Chondrocyte (in vitro differentiated cells): ENCODE measurements around the gene KRT31. TPM values are rescaled to one million over a fixed set of nuclear protein-coding genes. Genes with fewer than 3 reads are reported as not detected.

Source experiments
- DNase-seq: peaks from one replicate; pipeline ENCODE4 v3.0.0; 2021; ENCODE audit warnings: mixed read lengths, low spot score
- H3K27ac Mint-ChIP-seq: one replicate; pipeline ENCODE4 v1.8.0; 2021; ENCODE audit warnings: mild to moderate bottlenecking, moderate library complexity, mixed read lengths; ENCODE audit not compliant: unreplicated experiment
- H3K27me3 Mint-ChIP-seq: 2 replicates; pipeline ENCODE4 v1.8.0; 2021; ENCODE audit warnings: low read depth, mixed read lengths
- H3K36me3 Mint-ChIP-seq: 2 replicates; pipeline ENCODE4 v1.8.0; 2021; ENCODE audit warnings: low read depth, mixed read lengths
- H3K4me1 Mint-ChIP-seq: 2 replicates; pipeline ENCODE4 v1.8.0; 2021; ENCODE audit warnings: low read depth, mild to moderate bottlenecking, mixed read lengths
- H3K4me3 Mint-ChIP-seq: one replicate; pipeline ENCODE4 v1.8.0; 2021; ENCODE audit warnings: mild to moderate bottlenecking, moderate library complexity, mixed read lengths; ENCODE audit not compliant: unreplicated experiment
- H3K9me3 Mint-ChIP-seq: 2 replicates; pipeline ENCODE4 v1.8.0; 2021; ENCODE audit warnings: low read depth, mixed read lengths
- total RNA-seq: library from RNA; stranded (reverse); gene quantifications from 3 replicates; pipeline ENCODE4 v1.2.1, GENCODE V29; 2021
- TF ChIP-seq, protein P1 (sequence below): fragments of 200-600 bp; sonication (generic); IDR thresholded peaks from 2 replicates; pipeline ENCODE4 v1.5.0; 2021; ENCODE audit warnings: antibody characterized with exemption, mild to moderate bottlenecking, moderate library complexity

Gene KRT31
- total RNA-seq, 1 donor from 2014 or later: not detected

DNA sequence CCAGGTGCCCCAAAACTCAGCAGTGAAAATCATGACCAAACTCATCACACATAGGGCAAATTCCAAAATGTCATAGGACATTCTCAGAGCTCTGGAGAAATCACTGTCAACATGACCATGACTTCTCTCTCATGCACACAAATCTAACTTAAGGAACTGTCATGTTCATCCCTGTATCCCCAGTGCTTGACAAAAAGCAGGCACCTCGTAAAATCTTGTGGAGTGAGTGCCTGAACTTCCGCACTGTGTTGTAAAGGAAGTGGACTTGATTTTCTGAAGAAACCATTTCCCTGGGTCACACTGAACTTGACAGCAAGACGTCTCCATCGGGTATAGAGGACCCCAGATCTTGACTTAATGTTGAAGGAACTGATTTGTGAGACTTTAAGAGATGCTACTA, 24.2 kb upstream of the KRT31 start:
- Mint-ChIP-seq H3K36me3 (no peaks in the 10 kb centered on the region), H3K27ac (no peak overlapping the region), H3K27me3 (peaks cover 9% of the 10 kb centered on the region), H3K4me3 (no peak overlapping the region), H3K9me3 (no peaks in the 10 kb centered on the region), H3K4me1 (peaks cover 3% of the 10 kb centered on the region)
- TF ChIP-seq, protein P1, sequence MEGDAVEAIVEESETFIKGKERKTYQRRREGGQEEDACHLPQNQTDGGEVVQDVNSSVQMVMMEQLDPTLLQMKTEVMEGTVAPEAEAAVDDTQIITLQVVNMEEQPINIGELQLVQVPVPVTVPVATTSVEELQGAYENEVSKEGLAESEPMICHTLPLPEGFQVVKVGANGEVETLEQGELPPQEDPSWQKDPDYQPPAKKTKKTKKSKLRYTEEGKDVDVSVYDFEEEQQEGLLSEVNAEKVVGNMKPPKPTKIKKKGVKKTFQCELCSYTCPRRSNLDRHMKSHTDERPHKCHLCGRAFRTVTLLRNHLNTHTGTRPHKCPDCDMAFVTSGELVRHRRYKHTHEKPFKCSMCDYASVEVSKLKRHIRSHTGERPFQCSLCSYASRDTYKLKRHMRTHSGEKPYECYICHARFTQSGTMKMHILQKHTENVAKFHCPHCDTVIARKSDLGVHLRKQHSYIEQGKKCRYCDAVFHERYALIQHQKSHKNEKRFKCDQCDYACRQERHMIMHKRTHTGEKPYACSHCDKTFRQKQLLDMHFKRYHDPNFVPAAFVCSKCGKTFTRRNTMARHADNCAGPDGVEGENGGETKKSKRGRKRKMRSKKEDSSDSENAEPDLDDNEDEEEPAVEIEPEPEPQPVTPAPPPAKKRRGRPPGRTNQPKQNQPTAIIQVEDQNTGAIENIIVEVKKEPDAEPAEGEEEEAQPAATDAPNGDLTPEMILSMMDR: no peak
- DNase-seq: no peak

DNA sequence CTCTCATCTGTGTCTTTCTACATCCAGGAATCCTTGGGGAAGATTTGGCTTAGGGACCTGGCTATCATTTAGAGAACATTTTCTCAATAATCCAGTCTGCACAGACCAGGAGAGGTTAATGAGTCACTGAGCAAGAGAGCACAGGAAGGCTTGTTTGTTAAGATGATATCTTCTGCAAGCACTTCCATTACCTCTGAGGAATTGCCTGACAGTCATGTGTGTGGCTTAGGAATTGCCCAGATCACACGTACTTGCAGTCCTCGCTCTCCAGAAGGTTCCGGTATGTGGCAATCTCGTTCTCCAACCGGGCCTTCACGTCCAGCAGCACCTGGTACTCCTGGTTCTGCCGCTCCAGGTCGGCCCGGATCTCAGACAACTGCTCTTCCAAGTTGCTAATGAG, 23.7 kb upstream of the KRT31 start:
- no peak overlapping the region for H3K27ac Mint-ChIP-seq
- peaks cover 9% of the 10 kb centered on the region for H3K27me3 Mint-ChIP-seq
- H3K36me3 Mint-ChIP-seq: no peaks in the 10 kb centered on the region
- no peak for DNase-seq
- H3K9me3 Mint-ChIP-seq: no peaks in the 10 kb centered on the region
- TF ChIP-seq, protein P1: no peak
- H3K4me3 Mint-ChIP-seq: no peak overlapping the region
- H3K4me1 Mint-ChIP-seq: peaks cover 8% of the 10 kb centered on the region

DNA sequence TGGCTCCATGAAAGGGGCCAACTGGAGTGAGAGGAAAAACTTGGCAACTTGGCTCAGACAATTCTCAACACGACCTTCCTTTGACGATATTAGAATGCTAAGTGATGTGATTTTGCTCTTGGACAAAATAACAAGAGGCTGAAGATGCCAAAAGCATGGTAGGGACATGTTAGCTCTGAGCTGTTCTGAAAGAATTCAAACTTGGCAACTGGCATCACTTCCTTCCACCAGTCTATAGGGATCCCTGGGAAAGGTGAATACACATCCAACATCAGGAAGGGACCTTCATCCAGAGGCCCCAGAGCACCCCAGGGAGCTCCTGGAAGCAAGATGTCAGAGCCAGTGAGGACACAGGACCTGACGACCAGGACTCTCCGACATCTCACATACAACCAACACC, 22.7 kb upstream of the KRT31 start:
- H3K36me3 Mint-ChIP-seq: no peaks in the 10 kb centered on the region
- H3K27me3 Mint-ChIP-seq: peaks cover 9% of the 10 kb centered on the region
- H3K27ac Mint-ChIP-seq: no peak overlapping the region
- no peak overlapping the region for H3K4me3 Mint-ChIP-seq
- no peaks in the 10 kb centered on the region for H3K9me3 Mint-ChIP-seq
- peaks cover 16% of the 10 kb centered on the region for H3K4me1 Mint-ChIP-seq
- no peak for DNase-seq
- TF ChIP-seq, protein P1: no peak

DNA sequence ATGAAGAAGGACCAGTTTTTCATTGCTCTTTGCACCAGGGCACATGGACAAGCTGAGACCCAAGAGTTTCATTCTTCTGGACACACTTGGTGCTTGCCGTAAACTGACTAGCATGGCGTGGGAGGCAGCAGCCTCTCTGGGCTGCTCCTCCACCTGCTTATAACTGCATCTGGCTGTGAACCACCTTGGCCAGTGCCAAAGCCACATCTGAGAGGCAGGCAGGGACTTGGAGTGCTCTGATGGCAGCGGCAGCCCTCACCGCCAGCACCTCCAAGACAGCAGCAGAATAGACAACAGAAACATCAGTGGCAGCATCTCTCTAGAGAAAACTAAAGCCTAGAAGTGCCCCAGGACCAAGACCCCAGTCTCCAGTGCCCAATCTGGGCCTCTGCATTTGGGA, 22.3 kb upstream of the KRT31 start:
- peaks cover 16% of the 10 kb centered on the region for H3K4me1 Mint-ChIP-seq
- no peaks in the 10 kb centered on the region for H3K9me3 Mint-ChIP-seq
- no peak overlapping the region for H3K27ac Mint-ChIP-seq
- peaks cover 9% of the 10 kb centered on the region for H3K27me3 Mint-ChIP-seq
- no peak overlapping the region for H3K4me3 Mint-ChIP-seq
- DNase-seq: no peak
- TF ChIP-seq, protein P1: no peak
- no peaks in the 10 kb centered on the region for H3K36me3 Mint-ChIP-seq

DNA sequence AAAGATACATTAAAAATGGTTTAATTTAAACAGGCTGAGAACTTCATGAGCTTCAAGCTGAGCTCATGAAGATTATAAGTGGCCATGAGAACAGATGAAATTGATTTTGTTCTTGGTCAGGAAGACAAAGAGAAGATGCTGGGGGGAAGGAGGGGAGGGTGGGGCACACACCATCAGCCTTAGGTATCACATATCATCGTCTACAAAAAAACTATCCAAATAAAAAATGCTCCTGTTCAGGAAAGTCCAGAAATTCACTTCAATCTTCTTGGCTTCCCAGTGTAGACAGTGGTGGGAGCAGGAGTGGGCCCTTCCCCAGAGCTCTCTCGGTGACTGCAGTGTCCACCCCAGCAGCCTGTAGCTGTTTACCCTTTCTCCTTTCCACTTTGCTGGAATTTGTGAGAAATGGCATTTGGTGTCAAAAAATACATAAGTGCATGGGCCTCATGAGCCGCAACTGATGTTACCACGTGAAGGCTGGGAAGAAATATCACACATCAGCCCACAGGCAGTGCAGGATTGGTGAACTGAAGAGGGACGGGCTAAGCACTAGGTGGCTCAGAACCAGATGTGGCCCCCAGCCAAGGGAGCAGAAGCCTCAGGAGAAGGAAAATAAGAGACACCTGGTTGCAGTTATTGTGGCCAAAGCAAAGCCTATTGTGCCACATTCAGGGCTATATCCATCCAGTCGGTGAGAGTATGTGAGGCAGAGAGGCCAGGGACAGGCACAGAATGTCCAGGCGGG, 20.9 kb upstream of the KRT31 start:
- no peaks in the 10 kb centered on the region for H3K9me3 Mint-ChIP-seq
- H3K4me1 Mint-ChIP-seq: peaks cover 16% of the 10 kb centered on the region
- H3K27ac Mint-ChIP-seq: no peak overlapping the region

More for the DNA sequence above, 20.9 kb upstream of the KRT31 start:
- no peaks in the 10 kb centered on the region for H3K36me3 Mint-ChIP-seq
- TF ChIP-seq, protein P1: no peak
- no peak for DNase-seq
- peaks cover 4% of the 10 kb centered on the region for H3K27me3 Mint-ChIP-seq
- no peak overlapping the region for H3K4me3 Mint-ChIP-seq
